ENCODE results near the gene C1QTNF7.

Gene C1QTNF7

GRCh38 chr4:15434676-15435075, 6.8 kb downstream of the C1QTNF7 start:
- no peak overlapping the region for H3K9ac ChIP-seq (ENCODE audit: low read depth, low read length)
- no peak overlapping the region for H3K27ac ChIP-seq (ENCODE audit: low read depth, low read length)
- H3K4me3 ChIP-seq (ENCODE audit: low read depth, low read length), result no peak overlapping the region
- H3K9me3 ChIP-seq (ENCODE audit: control insufficient read depth, insufficient read depth, low read length), result no peaks in the 10 kb centered on the region
- H3K36me3 ChIP-seq (ENCODE audit: control insufficient read depth, insufficient read depth, low read length), result no peaks in the 10 kb centered on the region
- H3K4me1 ChIP-seq (ENCODE audit: control insufficient read depth, insufficient read depth, low read length), result no peaks in the 10 kb centered on the region
- no peaks in the 10 kb centered on the region for H3K27me3 ChIP-seq (ENCODE audit: control insufficient read depth, insufficient read depth, low read length)

GRCh38 chr4:15436513-15436912, 8.7 kb downstream of the C1QTNF7 start:
- Histone ChIP-seq H3K9me3 (ENCODE audit: control insufficient read depth, insufficient read depth, low read length) (no peaks in the 10 kb centered on the region), H3K9ac (ENCODE audit: low read depth, low read length) (no peak overlapping the region), H3K27ac (ENCODE audit: low read depth, low read length) (no peak overlapping the region), H3K27me3 (ENCODE audit: control insufficient read depth, insufficient read depth, low read length) (no peaks in the 10 kb centered on the region), H3K36me3 (ENCODE audit: control insufficient read depth, insufficient read depth, low read length) (no peaks in the 10 kb centered on the region), H3K4me3 (ENCODE audit: low read depth, low read length) (no peak overlapping the region), H3K4me1 (ENCODE audit: control insufficient read depth, insufficient read depth, low read length) (no peaks in the 10 kb centered on the region)

GRCh38 chr4:15438939-15439524, 11.2 kb downstream of the C1QTNF7 start:
- H3K9me3 ChIP-seq (ENCODE audit: control insufficient read depth, insufficient read depth, low read length), result no peaks in the 10 kb centered on the region
- H3K4me1 ChIP-seq (ENCODE audit: control insufficient read depth, insufficient read depth, low read length), result no peaks in the 10 kb centered on the region
- no peak overlapping the region for H3K4me3 ChIP-seq (ENCODE audit: low read depth, low read length)
- no peaks in the 10 kb centered on the region for H3K36me3 ChIP-seq (ENCODE audit: control insufficient read depth, insufficient read depth, low read length)
- H3K9ac ChIP-seq (ENCODE audit: low read depth, low read length), result no peak overlapping the region
- H3K27ac ChIP-seq (ENCODE audit: low read depth, low read length), result no peak overlapping the region
- H3K27me3 ChIP-seq (ENCODE audit: control insufficient read depth, insufficient read depth, low read length), result no peaks in the 10 kb centered on the region

GRCh38 chr4:15443371-15444160, 15.7 kb downstream of the C1QTNF7 start:
- no peaks in the 10 kb centered on the region for H3K4me1 ChIP-seq (ENCODE audit: control insufficient read depth, insufficient read depth, low read length)

GRCh38 chr4:15444276-15444675, 16.4 kb downstream of the C1QTNF7 start:
- H3K36me3 ChIP-seq (ENCODE audit: control insufficient read depth, insufficient read depth, low read length), result no peaks in the 10 kb centered on the region
- no peaks in the 10 kb centered on the region for H3K9me3 ChIP-seq (ENCODE audit: control insufficient read depth, insufficient read depth, low read length)
- H3K9ac ChIP-seq (ENCODE audit: low read depth, low read length), result no peak overlapping the region
- no peak overlapping the region for H3K4me3 ChIP-seq (ENCODE audit: low read depth, low read length)
- H3K27ac ChIP-seq (ENCODE audit: low read depth, low read length), result no peak overlapping the region
- H3K27me3 ChIP-seq (ENCODE audit: control insufficient read depth, insufficient read depth, low read length), result no peaks in the 10 kb centered on the region
- no peaks in the 10 kb centered on the region for H3K4me1 ChIP-seq (ENCODE audit: control insufficient read depth, insufficient read depth, low read length)

More at GRCh38 chr4:15443371-15444160, 15.7 kb downstream of the C1QTNF7 start:
- Histone ChIP-seq H3K9me3 (ENCODE audit: control insufficient read depth, insufficient read depth, low read length) (no peaks in the 10 kb centered on the region), H3K27ac (ENCODE audit: low read depth, low read length) (no peak overlapping the region), H3K9ac (ENCODE audit: low read depth, low read length) (no peak overlapping the region), H3K4me3 (ENCODE audit: low read depth, low read length) (no peak overlapping the region), H3K36me3 (ENCODE audit: control insufficient read depth, insufficient read depth, low read length) (no peaks in the 10 kb centered on the region), H3K27me3 (ENCODE audit: control insufficient read depth, insufficient read depth, low read length) (no peaks in the 10 kb centered on the region)

- Histone ChIP-seq H3K9me3 (ENCODE audit: control insufficient read depth, insufficient read depth, low read length) (no peaks in the 10 kb centered on the region), H3K9ac (ENCODE audit: low read depth, low read length) (no peak overlapping the region), H3K4me3 (ENCODE audit: low read depth, low read length) (no peak overlapping the region), H3K36me3 (ENCODE audit: control insufficient read depth, insufficient read depth, low read length) (no peaks in the 10 kb centered on the region), H3K27ac (ENCODE audit: low read depth, low read length) (no peak overlapping the region), H3K4me1 (ENCODE audit: control insufficient read depth, insufficient read depth, low read length) (no peaks in the 10 kb centered on the region), H3K27me3 (ENCODE audit: control insufficient read depth, insufficient read depth, low read length) (no peaks in the 10 kb centered on the region)
Observed at GRCh38 chr4:15444879-15445547, 17.2 kb downstream of the C1QTNF7 start.

GRCh38 chr4:15451181-15451865, 23.5 kb downstream of the C1QTNF7 start:
- H3K36me3 ChIP-seq (ENCODE audit: control insufficient read depth, insufficient read depth, low read length), result no peaks in the 10 kb centered on the region
- H3K27ac ChIP-seq (ENCODE audit: low read depth, low read length), result no peak overlapping the region
- H3K9ac ChIP-seq (ENCODE audit: low read depth, low read length), result no peak overlapping the region
- no peak overlapping the region for H3K4me3 ChIP-seq (ENCODE audit: low read depth, low read length)
- H3K9me3 ChIP-seq (ENCODE audit: control insufficient read depth, insufficient read depth, low read length), result no peaks in the 10 kb centered on the region
- H3K4me1 ChIP-seq (ENCODE audit: control insufficient read depth, insufficient read depth, low read length), result 0 out of 2 replicates have a peak, but pooled peaks cover 5% of the 10 kb centered on the region
- no peaks in the 10 kb centered on the region for H3K27me3 ChIP-seq (ENCODE audit: control insufficient read depth, insufficient read depth, low read length)

- Histone ChIP-seq H3K36me3 (ENCODE audit: control insufficient read depth, insufficient read depth, low read length) (no peaks in the 10 kb centered on the region), H3K27ac (ENCODE audit: low read depth, low read length) (no peak overlapping the region), H3K4me1 (ENCODE audit: control insufficient read depth, insufficient read depth, low read length) (0 out of 2 replicates have a peak, but pooled peaks cover 7% of the 10 kb centered on the region), H3K4me3 (ENCODE audit: low read depth, low read length) (no peak overlapping the region), H3K27me3 (ENCODE audit: control insufficient read depth, insufficient read depth, low read length) (no peaks in the 10 kb centered on the region), H3K9ac (ENCODE audit: low read depth, low read length) (no peak overlapping the region), H3K9me3 (ENCODE audit: control insufficient read depth, insufficient read depth, low read length) (no peaks in the 10 kb centered on the region)
Observed at GRCh38 chr4:15451866-15452765, 24.3 kb downstream of the C1QTNF7 start.

GRCh38 chr4:15455290-15455689, 27.5 kb downstream of the C1QTNF7 start:
- Histone ChIP-seq H3K36me3 (ENCODE audit: control insufficient read depth, insufficient read depth, low read length) (no peaks in the 10 kb centered on the region), H3K4me1 (ENCODE audit: control insufficient read depth, insufficient read depth, low read length) (0 out of 2 replicates have a peak, but pooled peaks cover 11% of the 10 kb centered on the region), H3K27ac (ENCODE audit: low read depth, low read length) (no peak overlapping the region), H3K4me3 (ENCODE audit: low read depth, low read length) (no peak overlapping the region), H3K9ac (ENCODE audit: low read depth, low read length) (no peak overlapping the region), H3K27me3 (ENCODE audit: control insufficient read depth, insufficient read depth, low read length) (no peaks in the 10 kb centered on the region), H3K9me3 (ENCODE audit: control insufficient read depth, insufficient read depth, low read length) (no peaks in the 10 kb centered on the region)

All from HUES48 (cell line).